ENCODE results near the gene OR51V1. TPM values are rescaled to one million over a fixed set of nuclear protein-coding genes. Genes with fewer than 3 reads are reported as not detected.

Gene OR51V1
- total and polyA plus RNA-seq, 2 of the 13 experiments (the other 11 are each of a cell fraction or from before 2014, with no cell fraction given), result not detected

- H2AFZ ChIP-seq (ENCODE audit: low read length), result no peak within 1 kb of the TSS
- no peak within 1 kb of the TSS for H3K4me3 ChIP-seq (replicated peaks in 1 of 3; ENCODE audit: insufficient read depth in 1 of 3, low read depth in 2 of 3, low read length in 3 of 3)
- no peaks in the 10 kb centered on the region for H3K9me3 ChIP-seq (ENCODE audit: low read length)
- H3K4me2 ChIP-seq (ENCODE audit: low read depth, low read length), result no peak within 1 kb of the TSS
- DNase-seq (ENCODE audit: low spot score) (no peak), ATAC-seq (no peak), FAIRE-seq (no peak)
- ChIA-PET CTCF (ENCODE audit: low intra/inter-chr PET ratio, low total read pairs) (no interaction called here), POLR2A (no interaction called here)
- no peaks in the 10 kb centered on the region; the same call in 1 of the 2 replicates for H4K20me1 ChIP-seq (ENCODE audit: insufficient read depth, low read length)
- in situ Hi-C loops (cut with HindIII; ENCODE audit: extremely low pct_ligation_motif_present, low pct_unique_long_range_greater_than_20kb), result no loop called here
- TF ChIP-seq ZNF709 (CRISPR knock-in tag; IDR thresholded peaks at IDR 0.05) (no peak), TFAP4 (IDR thresholded peaks at IDR 0.05; ENCODE audit: borderline replicate concordance, low read depth) (no peak), SKI (IDR thresholded peaks at IDR 0.05; ENCODE audit: partially characterized antibody) (no peak), HMGXB3 (CRISPR knock-in tag; IDR thresholded peaks at IDR 0.05; ENCODE audit: borderline replicate concordance) (no peak), TCF12 (IDR thresholded peaks at IDR 0.05) (no peak), TCF12 (CRISPR knock-in tag; IDR thresholded peaks at IDR 0.05) (no peak), ZBTB8A (CRISPR knock-in tag; IDR thresholded peaks at IDR 0.05; ENCODE audit: borderline replicate concordance, low read depth) (no peak), KLF13 (CRISPR knock-in tag; IDR thresholded peaks at IDR 0.05) (no peak), CBX2 (IDR thresholded peaks at IDR 0.05; ENCODE audit: low read depth, low read length) (no peak), CBX2 (CRISPR knock-in tag; IDR thresholded peaks at IDR 0.05; ENCODE audit: low read depth) (no peak), JUNB (CRISPR knock-in tag; IDR thresholded peaks at IDR 0.05; ENCODE audit: borderline replicate concordance) (no peak)
- TF ChIP-seq, protein P1, sequence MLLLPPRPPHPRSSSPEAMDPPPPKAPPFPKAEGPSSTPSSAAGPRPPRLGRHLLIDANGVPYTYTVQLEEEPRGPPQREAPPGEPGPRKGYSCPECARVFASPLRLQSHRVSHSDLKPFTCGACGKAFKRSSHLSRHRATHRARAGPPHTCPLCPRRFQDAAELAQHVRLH (CRISPR knock-in tag; IDR thresholded peaks at IDR 0.05; ENCODE audit: borderline replicate concordance, low read depth), result no peak
- no peaks in the 10 kb centered on the region for H3K4me1 ChIP-seq (ENCODE audit: insufficient read depth, low read length)
- no peak within 1 kb of the TSS for H3K27ac ChIP-seq (ENCODE audit: extremely low read length, insufficient read depth, low read length)
- no peak within 1 kb of the TSS for H3K9ac ChIP-seq (ENCODE audit: insufficient read depth, low read depth, low read length)
- intact Hi-C loops (cut with micrococcal nuclease; ENCODE audit: unreplicated experiment), result no loop called here
- no peaks in the 10 kb centered on the region for H3K36me3 ChIP-seq (replicated peaks in 1 of 2; ENCODE audit: control insufficient read depth in 1 of 2, insufficient read depth in 2 of 2, low read length in 2 of 2)
- H3K27me3 ChIP-seq (ENCODE audit: control insufficient read depth in 1 of 2, insufficient read depth in 2 of 2, low read length in 2 of 2), result no peaks in the 10 kb centered on the region
- no peaks in the 10 kb centered on the region for H3K79me2 ChIP-seq (ENCODE audit: insufficient read depth, low read length)
- no TSS peak for BruUV-seq (replicated peaks)
- 0% methylated on average over 2 of the region's 2 CpGs for WGBS (ENCODE audit: low lambda C conversion rate)
Measured at GRCh38 chr11:5234381-5234834, 33.9 kb upstream of the OR51V1 start, which contains the start of gene HBD. HBD (minus strand) TSS chr11:5234483; CDS start chr11:5234433, 50 bp downstream.

All from HepG2 (cell line).